GM18498 (cell line): Measurements from ENCODE around the gene OST4.

Experiments used
- ATAC-seq: cut with Tn5 transposase; IDR thresholded peaks from one replicate; pipeline ENCODE4 v1.9.1; 2021; ENCODE audit warnings: mild to moderate bottlenecking, moderate library complexity; ENCODE audit not compliant: unreplicated experiment

Gene OST4

GRCh38 chr2:27054721-27055120 lies 16.7 kb downstream of the OST4 start:
- ATAC-seq, result no peak

GRCh38 chr2:27053776-27054175 lies 17.7 kb downstream of the OST4 start:
- no peak for ATAC-seq

- ATAC-seq, result no peak
These were observed 18.1 kb downstream of the OST4 start for GRCh38 chr2:27053321-27053720.

GRCh38 chr2:27051902-27052645 lies 19.4 kb downstream of the OST4 start:
- no peak for ATAC-seq

- peak; percentile 72 for ATAC-seq
These were observed 20.2 kb downstream of the OST4 start, which contains the start of gene AGBL5 for GRCh38 chr2:27050996-27051901. TSS of gene AGBL5 (plus strand) at chr2:27051668. CDS start at chr2:27052959, 1,291 bp downstream.

- peak; percentile 55 for ATAC-seq
These were observed 21.0 kb downstream of the OST4 start for GRCh38 chr2:27050281-27050995.

- peak; percentile 23 for ATAC-seq
These were observed 21.8 kb downstream of the OST4 start for GRCh38 chr2:27049422-27050280.

- no peak for ATAC-seq
These were observed 28.3 kb downstream of the OST4 start for GRCh38 chr2:27042985-27043634.

GRCh38 chr2:27042159-27042661 lies 29.2 kb downstream of the OST4 start:
- ATAC-seq, result peak; percentile 72

- ATAC-seq, result peak; percentile 43
These were observed 29.7 kb downstream of the OST4 start for GRCh38 chr2:27041752-27042151.

GRCh38 chr2:27040282-27040681 lies 31.2 kb downstream of the OST4 start:
- no peak for ATAC-seq

GRCh38 chr2:27039871-27040270 lies 31.6 kb downstream of the OST4 start:
- ATAC-seq, result no peak

GRCh38 chr2:27039426-27039825 lies 32.0 kb downstream of the OST4 start:
- no peak for ATAC-seq

GRCh38 chr2:27038631-27039339 lies 32.7 kb downstream of the OST4 start:
- ATAC-seq, result no peak

- ATAC-seq, result no peak
These were observed 33.4 kb downstream of the OST4 start for GRCh38 chr2:27038012-27038411.

- ATAC-seq, result no peak
These were observed 38.1 kb downstream of the OST4 start for GRCh38 chr2:27033253-27033852.

GRCh38 chr2:27032495-27033252 lies 38.8 kb downstream of the OST4 start, which contains the start of gene TMEM214:
TSS of gene TMEM214 (plus strand) at chr2:27032965. CDS start at chr2:27033016, 51 bp downstream.
- ATAC-seq, result peak; percentile 93

GRCh38 chr2:27029051-27029450 lies 42.4 kb downstream of the OST4 start:
- ATAC-seq, result no peak
